C4-2B (cell line): ENCODE data around the gene ARMH2.

ENCODE experiments used
- H3K27ac ChIP-seq: fragments of 450-650 bp; 2 replicates; pipeline ENCODE4 v1.5.1; 2017
- CTCF ChIP-seq: fragments of 450-650 bp; conservative IDR thresholded peaks from 2 replicates; pipeline ENCODE4 v1.5.1; 2017; ENCODE audit warnings: mild to moderate bottlenecking
- ZFX ChIP-seq: fragments of 450-650 bp; IDR thresholded peaks from 2 replicates; pipeline ENCODE4 v1.6.1; 2017

The ARMH2 gene

GRCh38 chr6:24838994-24839393, 40.3 kb upstream of the ARMH2 start:
- H3K27ac ChIP-seq = no peak overlapping the region
- TF ChIP-seq CTCF = no peak
- no peak for TF ChIP-seq ZFX

GRCh38 chr6:24838081-24838480, 39.4 kb upstream of the ARMH2 start:
- TF ChIP-seq CTCF = no peak
- TF ChIP-seq ZFX = no peak
- no peak overlapping the region for H3K27ac ChIP-seq

GRCh38 chr6:24836109-24836508, 37.4 kb upstream of the ARMH2 start:
- H3K27ac ChIP-seq = peak overlapping the region; percentile 57; the same call in 1 of the 2 replicates
- TF ChIP-seq CTCF (no peak), ZFX (no peak)

- TF ChIP-seq ZFX = no peak
- TF ChIP-seq CTCF = no peak
- no peak overlapping the region for H3K27ac ChIP-seq
These were observed 35.1 kb upstream of the ARMH2 start for GRCh38 chr6:24833711-24834386.

- no peak for TF ChIP-seq ZFX
- TF ChIP-seq CTCF = no peak
- H3K27ac ChIP-seq = no peak overlapping the region
These were observed 34.1 kb upstream of the ARMH2 start for GRCh38 chr6:24832794-24833193.

- no peak overlapping the region for H3K27ac ChIP-seq
- TF ChIP-seq CTCF (no peak), ZFX (no peak)
These were observed 33.3 kb upstream of the ARMH2 start for GRCh38 chr6:24831771-24832716.

- no peak overlapping the region for H3K27ac ChIP-seq
- TF ChIP-seq ZFX (no peak), CTCF (peak; percentile 28)
These were observed 30.9 kb upstream of the ARMH2 start for GRCh38 chr6:24829657-24830056.
